GM18870 (cell line): ENCODE data around the gene EMC9.

Experiments
- ATAC-seq: cut with Tn5 transposase; IDR thresholded peaks from one replicate; pipeline ENCODE4 v1.9.1; 2021; ENCODE audit warnings: moderate library complexity; ENCODE audit not compliant: unreplicated experiment

The EMC9 gene

GRCh38 chr14:24141097-24141880 lies at the start of gene EMC9:
Gene EMC9, minus strand, starts transcription at chr14:24141591. Its CDS starts 287 bp downstream, at chr14:24141304.
- ATAC-seq = peak; percentile 79

- ATAC-seq = no peak
Measured at GRCh38 chr14:24190416-24190815, 49.0 kb upstream of the EMC9 start.

GRCh38 chr14:24189460-24189859 lies 48.1 kb upstream of the EMC9 start:
- no peak for ATAC-seq

GRCh38 chr14:24189059-24189375 lies 47.6 kb upstream of the EMC9 start:
- no peak for ATAC-seq

GRCh38 chr14:24188251-24189058 lies 47.1 kb upstream of the EMC9 start, which contains the start of gene IPO4:
Gene IPO4, minus strand, starts transcription at chr14:24188816. Its CDS starts 29 bp downstream, at chr14:24188787.
- ATAC-seq = peak; percentile 85

GRCh38 chr14:24187539-24187915 lies 46.1 kb upstream of the EMC9 start:
- no peak for ATAC-seq

GRCh38 chr14:24186831-24187538 lies 45.6 kb upstream of the EMC9 start:
- ATAC-seq = no peak

- no peak for ATAC-seq
Measured at GRCh38 chr14:24185741-24186140, 44.4 kb upstream of the EMC9 start.

- no peak for ATAC-seq
Measured at GRCh38 chr14:24185026-24185425, 43.6 kb upstream of the EMC9 start.

GRCh38 chr14:24184104-24184970 lies 42.9 kb upstream of the EMC9 start:
- no peak for ATAC-seq

- no peak for ATAC-seq
Measured at GRCh38 chr14:24183014-24183481, 41.7 kb upstream of the EMC9 start.

GRCh38 chr14:24182110-24182882 lies 40.9 kb upstream of the EMC9 start:
- ATAC-seq = no peak

GRCh38 chr14:24181371-24182077 lies 40.1 kb upstream of the EMC9 start:
- no peak for ATAC-seq

- ATAC-seq = no peak
Measured at GRCh38 chr14:24179961-24180796, 38.8 kb upstream of the EMC9 start.

- no peak for ATAC-seq
Measured at GRCh38 chr14:24179294-24179960, 38.0 kb upstream of the EMC9 start.

- ATAC-seq = no peak
Measured at GRCh38 chr14:24178399-24179178, 37.2 kb upstream of the EMC9 start.

- no peak for ATAC-seq
Measured at GRCh38 chr14:24177891-24178290, 36.5 kb upstream of the EMC9 start.
